Gastrocnemius medialis (tissue), 4 donors: Measurements from ENCODE around the gene KIF21B. TPM values are rescaled to one million over a fixed set of nuclear protein-coding genes. Genes with fewer than 3 reads are reported as not detected.

Source experiments
- ATAC-seq, 2 donors: fragments of 150-250 bp; one replicate each; pipeline ENCODE4 v1.9.1; 2016
- DNase-seq, 2 donors: peaks; one replicate each; pipeline ENCODE4 v3.0.0-alpha.2; 2019
- H3K27ac ChIP-seq, 4 donors: fragments of 200-600 bp; sonication (generic); 1 replicate in 1 of 4; 2 replicates in 3 of 4; pipeline ENCODE4 v1.5.1; 2016 to 2018; ENCODE audit warnings: mild to moderate bottlenecking in 2 of 4, moderate library complexity in 1 of 4
- H3K27me3 ChIP-seq, 3 donors: fragments of 200-600 bp; sonication (generic) in 2 of 3; 1 replicate in 1 of 3; 2 replicates in 2 of 3; pipeline versions ENCODE4 v1.5.1 to v1.6.0; 2016 to 2019; ENCODE audit warnings: mild to moderate bottlenecking in 1 of 3, moderate library complexity in 1 of 3
- H3K36me3 ChIP-seq, 2 donors: fragments of 200-600 bp; sonication (generic) in 1 of 2; one replicate each; pipeline ENCODE4 v1.5.1; 2017 to 2018
- H3K4me1 ChIP-seq, 2 donors: fragments of 200-600 bp; sonication (generic) in 1 of 2; one replicate each; pipeline ENCODE4 v1.5.1; 2016 to 2017; ENCODE audit warnings: mild to moderate bottlenecking in 2 of 2
- H3K4me3 ChIP-seq, 4 donors: fragments of 200-600 bp; sonication (generic) in 3 of 4; 1 replicate in 1 of 4; 2 replicates in 3 of 4; pipeline ENCODE4 v1.5.1; 2016 to 2019; ENCODE audit warnings: mild to moderate bottlenecking in 2 of 4
- H3K9me3 ChIP-seq, 3 donors: fragments of 200-600 bp; sonication (generic) in 2 of 3; 1 replicate in 1 of 3; 2 replicates in 2 of 3; pipeline ENCODE4 v1.5.1; 2016 to 2019
- CTCF ChIP-seq, 5 experiments: fragments of 450-650 bp in 3 of 5; fragments of 200-600 bp in 2 of 5; sonication (generic) in 2 of 5; IDR thresholded peaks in 4 of 5; conservative IDR thresholded peaks in 1 of 5; 1 replicate in 4 of 5; 2 replicates in 1 of 5; pipeline ENCODE4 v1.5.1; 2016 to 2019; ENCODE audit warnings: antibody characterized with exemption in 5 of 5, mild to moderate bottlenecking in 3 of 5, moderate library complexity in 3 of 5
- POLR2A ChIP-seq, 2 donors: fragments of 450-650 bp; IDR thresholded peaks; one replicate each; pipeline ENCODE4 v1.6.1; 2017; ENCODE audit warnings: antibody characterized with exemption in 2 of 2, mild to moderate bottlenecking in 2 of 2, moderate library complexity in 2 of 2
- in situ Hi-C, 4 donors: fragments of 200-750 bp; cut with MboI; loops; one replicate each; pipeline versions ENCODE4 v1.15.0 to v1.8.0; 2017; ENCODE audit warnings: low sequenced_read_pairs in 4 of 4
- intact Hi-C: fragments of 100-400 bp; cut with DNase I; formaldehyde crosslinking; loops from one replicate; pipeline ENCODE4 v1.15.1; 2023; ENCODE audit warnings: low total_unique reads
- total RNA-seq, 4 donors: library from RNA; depleted of rRNA; stranded (reverse); fragments of >200 nt; gene quantifications; one replicate each; pipeline versions ENCODE4 v1.1.0 to v1.2.3, GENCODE V29; 2016

The KIF21B gene
- total RNA-seq, 4 donors from 2014 or later: 0.23 to 0.49 (median 0.36) TPM

- DNase-seq (no peak), ATAC-seq (no peak)
- no peak overlapping the region for H3K27ac ChIP-seq
- no peaks in the 10 kb centered on the region for H3K36me3 ChIP-seq
- intact Hi-C loops: loop anchor here (10.0 kb wide), 1 partner anchor 397 kb away; the partner anchor contains the start of gene KIF14
- no peak overlapping the region for H3K4me3 ChIP-seq
- TF ChIP-seq POLR2A (IDR thresholded peaks at IDR 0.05): no peak
- TF ChIP-seq CTCF (IDR thresholded peaks at IDR 0.05 in 4 of 5, conservative IDR thresholded peaks at IDR 0.05 in 1 of 5): no peak
- H3K4me1 ChIP-seq: peaks cover 16 to 22% of the 10 kb centered on the region in 2 donors
- peaks cover 0 to 12% (median 0%) of the 10 kb centered on the region in 3 donors for H3K27me3 ChIP-seq
- H3K9me3 ChIP-seq: no peaks in the 10 kb centered on the region
- in situ Hi-C loops: no loop called here
Observed at GRCh38 chr1:201021630-201022492, 1.7 kb downstream of the KIF21B start.

- no peak for DNase-seq
- intact Hi-C loops: loop anchor here (10.0 kb wide), 1 partner anchor 396 kb away; the partner anchor contains the start of gene KIF14
- Histone ChIP-seq H3K4me3 (no peak overlapping the region), H3K27me3 (peaks cover 0 to 12% (median 0%) of the 10 kb centered on the region in 3 donors), H3K27ac (no peak overlapping the region), H3K36me3 (no peaks in the 10 kb centered on the region), H3K4me1 (peaks cover 17 to 19% of the 10 kb centered on the region in 2 donors), H3K9me3 (no peaks in the 10 kb centered on the region)
- ATAC-seq: no peak
- in situ Hi-C loops: no loop called here
- no peak for TF ChIP-seq CTCF (IDR thresholded peaks at IDR 0.05 in 4 of 5, conservative IDR thresholded peaks at IDR 0.05 in 1 of 5)
- no peak for TF ChIP-seq POLR2A (IDR thresholded peaks at IDR 0.05)
Observed at GRCh38 chr1:201020721-201021629, 2.5 kb downstream of the KIF21B start.

GRCh38 chr1:201020040-201020591, 3.4 kb downstream of the KIF21B start:
- Histone ChIP-seq H3K36me3 (no peaks in the 10 kb centered on the region), H3K4me3 (no peak overlapping the region), H3K4me1 (peaks cover 21 to 24% of the 10 kb centered on the region in 2 donors), H3K27me3 (peaks cover 0 to 12% (median 0%) of the 10 kb centered on the region in 3 donors), H3K27ac (no peak overlapping the region), H3K9me3 (no peaks in the 10 kb centered on the region)
- intact Hi-C loops: loop anchor here (10.0 kb wide), 1 partner anchor 395 kb away; the partner anchor contains the start of gene KIF14
- no peak for DNase-seq
- in situ Hi-C loops: no loop called here
- no peak for TF ChIP-seq CTCF (IDR thresholded peaks at IDR 0.05 in 4 of 5, conservative IDR thresholded peaks at IDR 0.05 in 1 of 5)
- no peak for TF ChIP-seq POLR2A (IDR thresholded peaks at IDR 0.05)
- ATAC-seq: no peak

- TF ChIP-seq POLR2A (IDR thresholded peaks at IDR 0.05) (no peak), CTCF (IDR thresholded peaks at IDR 0.05 in 4 of 5, conservative IDR thresholded peaks at IDR 0.05 in 1 of 5) (no peak)
- intact Hi-C loops: no loop called here
Observed at GRCh38 chr1:201019321-201019977, 4.1 kb downstream of the KIF21B start.

More at GRCh38 chr1:201019321-201019977, 4.1 kb downstream of the KIF21B start:
- DNase-seq (peak; percentile 8 to 41), ATAC-seq (no peak)
- Histone ChIP-seq H3K4me3 (no peak overlapping the region), H3K9me3 (no peaks in the 10 kb centered on the region), H3K36me3 (no peaks in the 10 kb centered on the region), H3K27me3 (peaks cover 0 to 12% (median 0%) of the 10 kb centered on the region in 3 donors), H3K4me1 (peaks cover 21 to 27% of the 10 kb centered on the region in 2 donors), H3K27ac (no peak overlapping the region)
- in situ Hi-C loops: no loop called here
